ENCODE measurements around the gene SBF1. TPM values are rescaled to one million over a fixed set of nuclear protein-coding genes. Genes with fewer than 3 reads are reported as not detected.

Gene SBF1
- polyA plus RNA-seq, 4 donors = 27.3 to 43.7 (median 35.4) TPM

DNA sequence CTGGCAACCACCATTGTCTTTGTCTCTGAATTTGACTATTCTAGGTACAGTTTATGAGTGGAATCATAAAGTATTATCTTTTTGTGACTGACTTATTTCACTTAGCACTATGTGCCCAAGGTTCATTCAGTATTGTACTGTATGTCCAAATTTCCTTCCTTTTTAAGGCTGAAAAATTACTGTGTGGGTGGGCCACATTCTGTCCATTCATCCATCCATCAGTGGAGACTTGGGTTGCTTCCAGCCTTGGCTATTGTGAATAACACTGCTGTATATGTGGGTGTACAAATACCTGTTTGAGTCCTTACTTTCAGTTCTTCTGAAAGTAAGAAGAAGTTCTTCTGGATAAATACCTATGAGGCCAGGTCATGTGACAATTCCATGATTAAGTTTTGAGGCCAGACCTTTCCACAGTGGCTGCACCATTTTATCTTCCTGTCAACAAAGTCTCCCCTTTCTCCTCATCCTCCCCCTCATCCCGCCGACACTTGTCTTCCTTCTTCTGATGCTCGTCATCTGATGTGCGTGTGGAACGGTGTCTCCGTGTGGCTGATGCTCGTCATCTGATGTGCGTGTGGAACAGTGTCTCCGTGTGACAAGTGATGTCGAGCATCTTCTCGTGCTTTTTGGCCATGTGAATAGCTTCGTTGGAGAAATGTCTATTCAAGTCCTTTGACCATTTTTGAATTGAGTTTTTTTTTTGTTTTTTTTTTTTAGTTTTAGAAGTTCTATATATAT is 49.5 kb downstream of the SBF1 start:
- no peaks in the 10 kb centered on the region for H3K4me1 ChIP-seq (ENCODE audit: control insufficient read depth in 3 of 3, insufficient read depth in 2 of 3, low read depth in 1 of 3, low read length in 2 of 3)
- no peak for FAIRE-seq
- H3K36me3 ChIP-seq (ENCODE audit: control insufficient read depth in 3 of 3, insufficient read depth in 2 of 3, low read depth in 1 of 3, low read length in 3 of 3) = peaks cover 21 to 72% (median 26%) of the 10 kb centered on the region in 3 donors
- H3K9me3 ChIP-seq (ENCODE audit: control insufficient read depth in 2 of 2, insufficient read depth in 1 of 2, low read depth in 1 of 2, low read length in 1 of 2) = peaks cover 0 to 3% of the 10 kb centered on the region in 2 donors
- H3K27ac ChIP-seq (ENCODE audit: low read depth in 1 of 3, low read length in 2 of 3) = no peak overlapping the region
- no peak overlapping the region for H3K4me3 ChIP-seq (ENCODE audit: low read depth in 1 of 3, low read length in 3 of 3)
- WGBS, 3 donors = 94 to 95% (median 94%) methylated on average over 12 of the region's 12 CpGs
- H3K27me3 ChIP-seq (ENCODE audit: control insufficient read depth in 3 of 3, insufficient read depth in 3 of 3, low read length in 3 of 3) = no peaks in the 10 kb centered on the region
- no peak for DNase-seq

DNA sequence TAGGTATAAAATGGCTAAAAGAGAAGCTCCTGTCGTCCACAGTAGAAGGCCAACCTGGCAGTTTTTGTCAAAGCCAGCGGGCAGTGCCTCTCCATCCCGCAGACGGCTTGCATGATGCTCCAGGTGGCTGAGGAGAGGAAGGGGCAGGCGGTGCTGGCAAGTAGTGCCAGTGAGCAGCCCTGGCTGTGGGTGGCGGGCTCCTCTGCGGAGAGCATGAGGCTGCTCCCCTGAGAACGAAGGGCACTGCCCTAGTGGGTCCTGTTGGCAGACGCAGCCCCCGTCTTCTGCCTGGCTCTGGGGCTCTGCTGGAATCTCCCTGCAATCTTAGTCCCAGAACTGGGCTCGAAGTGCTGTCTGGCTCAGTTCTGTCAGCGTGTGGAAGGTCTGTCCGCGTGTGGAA is 50.9 kb downstream of the SBF1 start:
- FAIRE-seq (no peak), DNase-seq (no peak)
- Histone ChIP-seq H3K27me3 (ENCODE audit: control insufficient read depth in 3 of 3, insufficient read depth in 3 of 3, low read length in 3 of 3) (no peaks in the 10 kb centered on the region), H3K4me1 (ENCODE audit: control insufficient read depth in 3 of 3, insufficient read depth in 2 of 3, low read depth in 1 of 3, low read length in 2 of 3) (no peaks in the 10 kb centered on the region), H3K27ac (ENCODE audit: low read depth in 1 of 3, low read length in 2 of 3) (no peak overlapping the region), H3K9me3 (ENCODE audit: control insufficient read depth in 2 of 2, insufficient read depth in 1 of 2, low read depth in 1 of 2, low read length in 1 of 2) (peaks cover 0 to 3% of the 10 kb centered on the region in 2 donors), H3K4me3 (ENCODE audit: low read depth in 1 of 3, low read length in 3 of 3) (no peak overlapping the region), H3K36me3 (ENCODE audit: control insufficient read depth in 3 of 3, insufficient read depth in 2 of 3, low read depth in 1 of 3, low read length in 3 of 3) (peaks cover 22 to 77% (median 23%) of the 10 kb centered on the region in 3 donors)
- 97 to 99% (median 97%) methylated on average over 14 of the region's 14 CpGs for WGBS, 3 donors

DNA sequence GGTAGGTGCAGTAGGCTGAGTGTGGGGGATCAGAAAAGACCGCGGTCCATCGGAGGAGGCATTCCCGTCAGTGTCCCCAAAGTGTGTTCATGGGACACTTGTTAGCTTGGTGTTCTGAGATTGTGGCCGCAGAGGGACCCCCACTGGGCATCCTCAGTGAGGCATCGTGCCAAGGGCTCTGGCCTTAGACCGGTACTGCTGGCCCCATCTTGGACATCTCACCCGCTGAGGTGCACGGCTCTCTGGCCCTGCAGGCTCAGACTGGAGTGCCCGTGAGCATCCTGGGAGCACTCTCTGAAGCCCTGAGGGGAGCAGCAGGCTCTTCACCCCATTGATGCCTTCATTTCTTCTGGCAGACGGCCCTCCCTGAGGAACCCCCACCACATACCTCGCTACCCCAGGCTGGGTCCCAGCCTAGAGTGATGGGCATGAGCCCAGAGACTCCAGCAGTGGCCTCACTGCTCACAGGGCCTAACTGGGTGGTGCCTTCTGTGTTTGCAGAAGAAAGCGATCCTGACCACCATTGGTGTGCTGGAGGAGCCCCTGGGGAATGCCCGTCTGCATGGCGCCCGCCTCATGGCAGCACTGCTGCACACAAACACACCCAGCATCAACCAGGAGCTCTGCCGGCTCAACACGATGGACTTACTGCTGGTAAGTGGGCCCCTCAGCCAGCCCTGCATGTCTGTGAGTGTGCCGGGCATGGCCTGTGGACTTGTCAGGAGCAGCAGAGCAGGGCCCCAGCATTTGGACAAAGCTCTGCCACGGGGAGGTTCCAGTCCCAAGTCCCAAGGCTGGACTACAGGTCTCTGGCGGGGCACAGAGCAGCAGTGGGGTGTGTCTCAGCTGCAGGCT is 51.6 kb downstream of the SBF1 start:
- 96% methylated on average over 20 to 21 of the region's 21 CpGs for whole genome bisulfite sequencing, 3 donors
- Histone ChIP-seq H3K4me1 (ENCODE audit: control insufficient read depth in 3 of 3, insufficient read depth in 2 of 3, low read depth in 1 of 3, low read length in 2 of 3) (no peaks in the 10 kb centered on the region), H3K4me3 (ENCODE audit: low read depth in 1 of 3, low read length in 3 of 3) (no peak overlapping the region), H3K27ac (ENCODE audit: low read depth in 1 of 3, low read length in 2 of 3) (no peak overlapping the region), H3K9me3 (ENCODE audit: control insufficient read depth in 2 of 2, insufficient read depth in 1 of 2, low read depth in 1 of 2, low read length in 1 of 2) (no peaks in the 10 kb centered on the region), H3K27me3 (ENCODE audit: control insufficient read depth in 3 of 3, insufficient read depth in 3 of 3, low read length in 3 of 3) (no peaks in the 10 kb centered on the region), H3K36me3 (ENCODE audit: control insufficient read depth in 3 of 3, insufficient read depth in 2 of 3, low read depth in 1 of 3, low read length in 3 of 3) (peaks cover 20 to 77% (median 20%) of the 10 kb centered on the region in 3 donors)
- no peak for FAIRE-seq
- DNase-seq = no peak

GRCh38 chr22:50422046-50422445 is 52.8 kb downstream of the SBF1 start:
- H3K27me3 ChIP-seq (ENCODE audit: control insufficient read depth in 3 of 3, insufficient read depth in 3 of 3, low read length in 3 of 3) = no peaks in the 10 kb centered on the region
- H3K4me3 ChIP-seq (ENCODE audit: low read depth in 1 of 3, low read length in 3 of 3) = no peak overlapping the region
- no peak for FAIRE-seq
- no peak for DNase-seq
- peaks cover 27 to 78% (median 28%) of the 10 kb centered on the region in 3 donors for H3K36me3 ChIP-seq (ENCODE audit: control insufficient read depth in 3 of 3, insufficient read depth in 2 of 3, low read depth in 1 of 3, low read length in 3 of 3)
- H3K9me3 ChIP-seq (ENCODE audit: control insufficient read depth in 2 of 2, insufficient read depth in 1 of 2, low read depth in 1 of 2, low read length in 1 of 2) = no peaks in the 10 kb centered on the region
- 95 to 97% (median 95%) methylated on average over 14 of the region's 14 CpGs for WGBS, 3 donors
- no peaks in the 10 kb centered on the region for H3K4me1 ChIP-seq (ENCODE audit: control insufficient read depth in 3 of 3, insufficient read depth in 2 of 3, low read depth in 1 of 3, low read length in 2 of 3)
- H3K27ac ChIP-seq (ENCODE audit: low read depth in 1 of 3, low read length in 2 of 3) = no peak overlapping the region

- Histone ChIP-seq H3K9me3 (ENCODE audit: control insufficient read depth in 2 of 2, insufficient read depth in 1 of 2, low read depth in 1 of 2, low read length in 1 of 2) (no peaks in the 10 kb centered on the region), H3K27ac (ENCODE audit: low read depth in 1 of 3, low read length in 2 of 3) (no peak overlapping the region), H3K36me3 (ENCODE audit: control insufficient read depth in 3 of 3, insufficient read depth in 2 of 3, low read depth in 1 of 3, low read length in 3 of 3) (peaks cover 36 to 89% (median 36%) of the 10 kb centered on the region in 3 donors), H3K4me3 (ENCODE audit: low read depth in 1 of 3, low read length in 3 of 3) (no peak overlapping the region), H3K27me3 (ENCODE audit: control insufficient read depth in 3 of 3, insufficient read depth in 3 of 3, low read length in 3 of 3) (no peaks in the 10 kb centered on the region), H3K4me1 (ENCODE audit: control insufficient read depth in 3 of 3, insufficient read depth in 2 of 3, low read depth in 1 of 3, low read length in 2 of 3) (no peaks in the 10 kb centered on the region)
- FAIRE-seq = no peak
- 91 to 93% (median 91%) methylated on average over 12 of the region's 12 CpGs for WGBS, 3 donors
- no peak for DNase-seq
These were observed 54.3 kb downstream of the SBF1 start for GRCh38 chr22:50420581-50420980.

- Histone ChIP-seq H3K27me3 (ENCODE audit: control insufficient read depth in 3 of 3, insufficient read depth in 3 of 3, low read length in 3 of 3) (no peaks in the 10 kb centered on the region), H3K4me3 (ENCODE audit: low read depth in 1 of 3, low read length in 3 of 3) (no peak overlapping the region), H3K9me3 (ENCODE audit: control insufficient read depth in 2 of 2, insufficient read depth in 1 of 2, low read depth in 1 of 2, low read length in 1 of 2) (no peaks in the 10 kb centered on the region), H3K36me3 (ENCODE audit: control insufficient read depth in 3 of 3, insufficient read depth in 2 of 3, low read depth in 1 of 3, low read length in 3 of 3) (peaks cover 32 to 89% (median 42%) of the 10 kb centered on the region in 3 donors), H3K4me1 (ENCODE audit: control insufficient read depth in 3 of 3, insufficient read depth in 2 of 3, low read depth in 1 of 3, low read length in 2 of 3) (no peaks in the 10 kb centered on the region), H3K27ac (ENCODE audit: low read depth in 1 of 3, low read length in 2 of 3) (no peak overlapping the region)
- no peak for DNase-seq
- FAIRE-seq = no peak
- WGBS, 3 donors = 87 to 94% (median 93%) methylated on average over 10 of the region's 10 CpGs
These were observed 54.8 kb downstream of the SBF1 start for GRCh38 chr22:50420015-50420414.

- H3K9me3 ChIP-seq (ENCODE audit: control insufficient read depth in 2 of 2, insufficient read depth in 1 of 2, low read depth in 1 of 2, low read length in 1 of 2) = no peaks in the 10 kb centered on the region
- FAIRE-seq (no peak), DNase-seq (no peak)
- 94 to 96% (median 95%) methylated on average over 9 of the region's 9 CpGs for WGBS, 3 donors
- peaks cover 33 to 95% (median 39%) of the 10 kb centered on the region in 3 donors for H3K36me3 ChIP-seq (ENCODE audit: control insufficient read depth in 3 of 3, insufficient read depth in 2 of 3, low read depth in 1 of 3, low read length in 3 of 3)
- H3K4me1 ChIP-seq (ENCODE audit: control insufficient read depth in 3 of 3, insufficient read depth in 2 of 3, low read depth in 1 of 3, low read length in 2 of 3) = no peaks in the 10 kb centered on the region
- no peak overlapping the region for H3K27ac ChIP-seq (ENCODE audit: low read depth in 1 of 3, low read length in 2 of 3)
- no peak overlapping the region for H3K4me3 ChIP-seq (ENCODE audit: low read depth in 1 of 3, low read length in 3 of 3)
- no peaks in the 10 kb centered on the region for H3K27me3 ChIP-seq (ENCODE audit: control insufficient read depth in 3 of 3, insufficient read depth in 3 of 3, low read length in 3 of 3)
These were observed 55.7 kb downstream of the SBF1 start for GRCh38 chr22:50419116-50419515.

DNA sequence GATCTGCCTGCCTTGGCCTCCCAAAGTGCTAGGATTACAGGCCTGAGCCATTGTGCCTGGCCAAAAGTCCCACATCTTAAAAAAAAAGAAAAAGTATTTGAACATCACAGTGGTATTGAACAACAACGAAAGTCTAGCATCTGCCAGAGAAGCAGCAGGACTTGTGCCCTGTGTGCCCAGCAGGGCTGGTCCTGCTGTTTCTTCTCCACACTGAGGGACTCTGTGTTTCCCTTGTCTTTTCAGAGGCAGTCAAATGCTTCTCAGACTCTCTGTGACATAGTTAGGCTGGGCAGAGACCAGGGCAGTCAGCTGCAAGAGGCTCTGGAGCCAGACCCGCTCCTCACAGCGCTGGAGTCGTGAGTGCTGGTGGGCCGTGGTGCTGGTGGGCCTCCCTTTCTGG is 56.2 kb downstream of the SBF1 start:
- DNase-seq = no peak
- no peaks in the 10 kb centered on the region for H3K27me3 ChIP-seq (ENCODE audit: control insufficient read depth in 3 of 3, insufficient read depth in 3 of 3, low read length in 3 of 3)
- no peak for FAIRE-seq
- WGBS, 3 donors = 96 to 99% (median 97%) methylated on average over 5 of the region's 5 CpGs
- H3K4me1 ChIP-seq (ENCODE audit: control insufficient read depth in 3 of 3, insufficient read depth in 2 of 3, low read depth in 1 of 3, low read length in 2 of 3) = no peaks in the 10 kb centered on the region
- no peak overlapping the region for H3K4me3 ChIP-seq (ENCODE audit: low read depth in 1 of 3, low read length in 3 of 3)
- H3K27ac ChIP-seq (ENCODE audit: low read depth in 1 of 3, low read length in 2 of 3) = no peak overlapping the region
- peaks cover 34 to 95% (median 41%) of the 10 kb centered on the region in 3 donors for H3K36me3 ChIP-seq (ENCODE audit: control insufficient read depth in 3 of 3, insufficient read depth in 2 of 3, low read depth in 1 of 3, low read length in 3 of 3)
- H3K9me3 ChIP-seq (ENCODE audit: control insufficient read depth in 2 of 2, insufficient read depth in 1 of 2, low read depth in 1 of 2, low read length in 1 of 2) = no peaks in the 10 kb centered on the region

All from small intestine (tissue), 7 donors.